Smooth muscle cell of the brain vasculature (primary cell): ENCODE results near the gene SHISA3.

Experiments used
- DNase-seq: peaks from one replicate; pipeline ENCODE4 v3.0.0-alpha.2; 2012; ENCODE audit warnings: low read depth, low spot score

SHISA3 gene

DNA sequence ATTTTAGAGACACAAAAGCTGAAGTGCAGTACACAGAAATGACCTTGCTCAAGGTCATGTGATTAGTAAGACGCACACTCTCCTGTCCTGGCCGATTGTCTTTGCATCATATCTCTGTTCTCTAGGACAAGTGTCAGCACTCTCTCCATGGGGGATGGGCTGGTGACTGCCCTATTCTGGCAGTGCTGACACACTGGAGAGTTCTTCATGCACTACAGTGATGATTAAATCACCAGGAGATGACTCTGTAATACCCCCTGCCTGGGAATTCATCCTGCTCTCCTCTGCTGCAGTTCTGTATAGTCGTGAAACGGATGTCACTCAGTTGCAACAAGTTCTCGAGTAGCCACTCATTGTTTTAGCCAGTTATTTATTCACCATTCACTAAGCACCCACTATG is 5.3 kb upstream of the SHISA3 start:
- DNase-seq, result no peak

DNA sequence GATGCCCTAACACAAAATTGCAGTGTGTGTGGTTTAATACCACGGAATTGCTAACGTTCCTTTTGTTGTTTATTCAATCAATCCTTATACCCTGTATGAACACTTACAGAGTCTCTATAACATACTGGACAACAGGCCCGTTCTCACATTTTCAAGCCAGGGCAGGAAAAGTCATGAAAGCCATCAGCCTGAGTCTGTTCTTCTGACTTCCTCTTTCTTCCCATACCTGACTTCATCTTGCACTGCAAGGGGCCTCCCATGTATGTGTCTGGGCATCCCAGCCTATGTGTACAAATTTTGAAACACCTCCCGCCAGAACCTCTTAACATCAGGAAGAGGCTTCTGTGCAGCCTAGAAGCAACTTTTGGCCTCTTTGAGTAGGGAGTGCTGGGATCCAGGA is 4.9 kb upstream of the SHISA3 start:
- no peak for DNase-seq

DNA sequence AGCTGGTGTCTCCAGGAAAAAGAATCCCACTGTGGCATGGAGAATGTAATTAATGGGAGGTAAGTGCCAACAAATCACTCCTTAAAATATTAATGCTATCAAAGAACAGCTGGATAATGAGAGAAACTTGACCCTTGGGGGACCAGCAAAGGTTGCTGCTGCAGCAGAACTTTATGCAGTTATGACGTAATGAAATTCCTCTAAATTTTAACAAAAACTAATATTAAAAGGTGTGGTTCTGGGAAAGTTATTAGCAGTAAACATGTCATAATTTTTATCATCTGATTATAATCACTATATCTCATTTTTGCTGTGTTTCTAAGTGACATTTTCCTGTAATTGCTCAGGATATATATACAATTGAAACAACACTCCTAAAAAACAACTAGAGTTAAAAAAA is 1.7 kb upstream of the SHISA3 start:
- no peak for DNase-seq

DNA sequence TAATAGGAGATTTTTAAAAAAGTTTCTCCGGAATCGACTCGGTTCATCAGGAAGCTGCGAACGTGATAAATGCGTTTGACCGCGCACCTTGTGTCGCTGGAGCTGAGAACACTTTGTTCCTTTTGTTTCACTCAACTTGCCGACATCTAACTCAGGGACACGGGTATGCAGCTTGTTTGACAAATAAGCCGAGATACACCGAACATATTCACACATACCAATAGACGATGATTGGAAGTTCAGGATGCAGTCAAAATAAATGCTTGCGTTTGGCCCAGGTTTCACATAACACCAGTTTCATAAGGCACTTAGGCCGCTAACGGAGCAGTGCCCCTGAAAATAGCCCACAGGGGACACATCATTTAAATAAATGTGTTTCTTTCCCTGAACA is 932 bp upstream of the SHISA3 start:
- no peak for DNase-seq

DNA sequence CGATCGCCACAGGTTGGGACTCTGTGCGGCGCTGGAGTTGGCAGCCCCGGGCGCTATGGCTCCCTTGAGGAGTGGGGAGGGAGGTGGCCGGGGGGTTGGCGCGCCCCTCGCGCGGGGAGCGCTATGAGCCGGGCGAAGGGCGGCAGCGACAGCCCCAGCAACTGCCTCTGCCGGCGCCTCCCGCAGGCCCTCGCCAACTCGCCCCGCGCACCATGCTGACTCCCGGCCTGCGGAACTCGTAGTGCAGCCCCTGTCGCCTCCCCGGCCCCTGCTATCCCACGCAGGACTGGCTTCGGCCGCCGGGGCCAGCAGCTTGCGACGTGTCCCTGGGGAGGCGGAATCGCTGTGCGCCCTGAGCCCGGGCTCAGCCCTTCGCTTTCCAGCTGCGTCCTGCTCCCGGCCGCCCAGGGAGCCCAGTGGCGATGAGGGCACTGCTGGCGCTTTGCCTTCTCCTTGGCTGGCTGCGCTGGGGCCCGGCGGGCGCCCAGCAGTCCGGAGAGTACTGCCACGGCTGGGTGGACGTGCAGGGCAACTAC is 415 bp downstream of the SHISA3 start:
- DNase-seq, result no peak

DNA sequence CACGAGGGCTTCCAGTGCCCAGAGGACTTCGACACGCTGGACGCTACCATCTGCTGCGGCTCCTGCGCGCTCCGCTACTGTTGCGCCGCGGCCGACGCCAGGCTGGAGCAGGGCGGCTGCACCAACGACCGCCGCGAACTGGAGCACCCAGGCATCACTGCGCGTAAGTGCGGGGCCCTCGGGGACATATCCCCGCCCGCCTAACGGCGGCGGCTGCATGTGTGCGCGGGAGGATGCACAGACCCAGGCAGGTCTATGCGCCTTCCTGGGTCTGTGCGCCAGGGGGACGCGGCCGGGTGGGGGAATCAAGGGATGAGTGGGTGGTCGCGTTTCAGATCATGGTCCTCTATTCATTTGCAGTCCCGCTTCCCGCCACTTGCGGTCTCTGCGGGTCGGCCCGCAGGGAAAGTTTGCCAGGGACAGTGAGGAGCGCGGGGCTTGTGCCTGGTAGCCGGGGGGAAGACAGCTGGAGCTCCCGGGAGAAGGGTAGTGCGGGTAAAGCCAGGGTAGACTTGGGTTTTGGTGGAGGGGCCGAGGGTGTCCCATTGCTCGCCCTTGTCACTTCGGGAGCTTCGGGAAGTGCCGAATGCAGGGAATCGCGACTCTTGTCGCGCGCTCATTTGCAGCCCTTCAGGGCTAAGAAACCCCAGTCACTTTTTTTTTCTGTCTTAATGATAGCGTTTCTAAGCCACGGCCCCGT is 1.0 kb downstream of the SHISA3 start:
- no peak for DNase-seq

DNA sequence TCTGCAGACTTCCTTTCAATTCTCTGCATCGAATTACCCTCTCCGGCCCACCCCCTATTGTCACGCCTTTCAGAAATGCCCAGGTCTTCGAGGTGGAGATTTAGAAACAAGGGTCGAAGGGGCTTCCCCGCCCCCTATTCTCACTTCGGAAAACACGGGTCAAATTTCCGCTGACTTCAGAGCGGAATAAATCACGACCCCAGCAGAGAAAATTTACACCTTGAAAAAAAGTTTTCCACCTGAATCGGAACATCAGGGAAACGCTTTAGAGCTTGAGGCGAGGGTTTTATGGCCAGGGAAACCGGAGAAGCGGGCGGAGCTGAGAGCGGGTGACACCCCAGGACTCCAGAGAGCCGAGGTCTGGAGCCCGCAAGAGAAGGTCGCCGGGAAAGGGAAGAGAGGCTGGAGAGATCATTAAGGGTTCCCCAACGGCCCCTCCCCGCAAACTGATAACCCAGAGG is 1.6 kb downstream of the SHISA3 start:
- no peak for DNase-seq

DNA sequence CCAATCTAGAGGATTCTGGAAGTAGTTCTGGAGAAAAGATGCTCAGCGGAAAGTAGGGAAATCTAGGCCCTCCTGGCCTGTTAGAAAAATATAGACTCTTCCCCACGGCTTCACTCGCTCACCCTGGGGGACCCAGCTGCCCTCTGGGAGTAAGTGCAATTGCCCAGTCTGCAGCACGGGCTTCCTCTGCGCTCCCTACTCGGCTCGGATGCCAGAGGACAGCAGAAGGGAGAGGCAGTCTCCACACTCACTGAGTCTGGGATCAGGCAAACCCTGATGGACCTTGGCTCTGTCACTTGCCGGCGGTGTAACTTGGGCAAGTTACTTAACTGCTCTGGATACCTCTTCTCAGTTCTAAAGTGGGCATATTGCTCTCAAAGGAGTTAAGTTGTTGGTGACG is 2.1 kb downstream of the SHISA3 start:
- DNase-seq, result no peak

DNA sequence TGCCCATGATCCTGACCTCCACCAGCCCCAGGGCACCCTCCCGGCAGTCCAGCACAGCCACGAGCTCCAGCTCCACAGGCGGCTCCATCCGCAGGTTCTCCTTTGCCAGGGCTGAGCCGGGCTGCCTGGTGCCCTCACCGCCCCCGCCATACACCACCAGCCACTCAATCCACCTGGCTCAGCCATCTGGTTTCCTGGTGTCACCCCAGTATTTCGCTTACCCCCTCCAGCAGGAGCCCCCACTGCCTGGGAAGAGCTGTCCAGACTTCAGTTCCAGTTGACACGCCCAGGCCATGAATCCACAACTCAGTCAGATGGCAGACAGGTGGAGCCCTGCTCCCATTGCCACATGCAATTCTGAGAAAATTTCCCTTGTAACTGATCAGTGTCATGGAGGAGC is 3.9 kb downstream of the SHISA3 start:
- no peak for DNase-seq

DNA sequence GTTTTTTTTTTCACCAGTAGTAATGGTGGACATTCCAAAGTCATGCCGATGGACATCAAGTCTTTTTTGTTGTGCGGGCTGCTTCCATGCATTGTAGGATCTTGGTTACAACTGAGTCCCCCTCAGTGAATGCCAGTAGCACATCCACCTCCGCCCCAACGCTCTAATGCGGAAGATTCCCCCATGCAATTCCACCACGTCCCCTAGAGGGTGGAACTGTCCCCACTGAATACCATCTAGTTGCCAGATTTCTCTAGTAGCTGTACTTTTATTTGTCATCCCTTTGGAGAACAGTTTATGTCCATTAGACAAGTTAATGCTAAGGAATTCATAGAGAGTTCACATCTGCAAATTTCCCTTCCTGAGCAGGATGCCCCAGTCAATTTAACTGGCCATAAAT is 6.7 kb downstream of the SHISA3 start:
- DNase-seq, result no peak

DNA sequence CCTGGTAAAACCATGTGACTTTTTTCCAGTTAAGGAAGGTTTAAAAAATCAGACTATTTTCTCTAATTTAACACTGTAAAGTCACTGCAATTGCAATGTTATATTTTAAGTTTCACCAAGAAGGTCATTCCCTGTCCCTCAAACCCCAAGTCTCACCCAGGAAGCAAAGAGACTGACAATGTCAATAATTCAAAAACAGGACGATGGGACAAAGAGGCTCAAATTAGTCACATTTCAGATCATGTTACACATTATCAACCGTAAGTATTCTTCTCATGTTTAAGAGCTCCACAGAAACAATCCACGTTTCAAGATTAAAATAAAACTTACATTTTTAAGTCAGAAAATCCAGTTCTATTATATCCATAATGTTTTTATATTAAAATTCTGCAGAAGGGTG is 13.2 kb downstream of the SHISA3 start:
- DNase-seq, result no peak

DNA sequence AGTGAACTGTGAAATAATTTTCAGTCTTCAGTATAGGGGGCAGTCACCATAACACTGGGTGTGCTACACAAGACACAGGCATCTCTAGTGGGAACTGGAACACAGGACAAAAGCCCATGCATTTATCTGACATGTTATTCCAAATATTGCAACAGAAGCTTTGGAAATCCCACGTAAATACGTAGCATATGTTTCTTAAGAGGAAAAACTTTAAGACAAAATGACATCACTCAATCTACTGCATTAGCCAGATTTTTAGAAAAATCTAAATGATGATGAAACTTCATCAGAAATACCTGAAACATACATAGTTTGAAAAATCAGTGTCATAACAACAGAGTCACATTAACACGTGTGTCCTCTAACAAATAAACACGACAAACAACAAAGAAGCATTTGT is 14.5 kb downstream of the SHISA3 start:
- DNase-seq, result no peak

DNA sequence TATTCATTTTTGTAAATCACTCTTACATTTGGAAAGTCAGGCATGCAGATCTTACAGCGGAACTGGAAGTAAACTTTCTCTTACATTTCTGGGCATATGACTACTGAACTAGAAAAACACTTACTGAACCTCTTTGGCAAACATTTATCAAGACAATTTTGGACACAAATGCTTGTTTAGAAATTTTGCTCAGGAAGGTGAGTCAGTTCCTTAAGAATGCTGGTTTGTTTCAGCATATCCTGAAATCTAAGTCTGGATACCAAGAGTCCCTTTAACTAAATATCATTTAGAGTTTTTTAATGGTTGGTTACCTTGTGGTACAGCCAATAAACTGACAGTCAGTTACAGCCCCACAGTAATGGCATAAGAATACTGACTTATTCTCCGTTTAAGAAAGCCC is 15.0 kb downstream of the SHISA3 start:
- peak; percentile 15 for DNase-seq

DNA sequence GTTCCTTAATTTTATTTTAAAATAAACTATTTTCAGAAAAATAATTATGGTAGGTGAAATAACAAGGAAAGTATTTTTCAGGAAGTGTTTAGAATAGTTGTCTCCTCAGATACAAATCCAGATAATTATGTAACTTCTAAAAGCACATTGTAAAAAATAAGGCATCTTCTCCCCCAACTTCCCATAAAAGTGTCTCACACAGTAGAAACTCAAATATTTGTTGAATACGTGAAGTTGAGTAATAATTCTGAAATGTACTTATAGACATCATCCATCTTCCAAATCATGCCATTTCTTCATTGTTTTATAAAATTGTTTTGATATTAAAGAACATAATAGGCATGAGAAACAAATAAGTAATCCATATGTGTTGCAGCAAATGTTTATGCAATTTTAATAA is 18.0 kb downstream of the SHISA3 start:
- DNase-seq, result no peak

DNA sequence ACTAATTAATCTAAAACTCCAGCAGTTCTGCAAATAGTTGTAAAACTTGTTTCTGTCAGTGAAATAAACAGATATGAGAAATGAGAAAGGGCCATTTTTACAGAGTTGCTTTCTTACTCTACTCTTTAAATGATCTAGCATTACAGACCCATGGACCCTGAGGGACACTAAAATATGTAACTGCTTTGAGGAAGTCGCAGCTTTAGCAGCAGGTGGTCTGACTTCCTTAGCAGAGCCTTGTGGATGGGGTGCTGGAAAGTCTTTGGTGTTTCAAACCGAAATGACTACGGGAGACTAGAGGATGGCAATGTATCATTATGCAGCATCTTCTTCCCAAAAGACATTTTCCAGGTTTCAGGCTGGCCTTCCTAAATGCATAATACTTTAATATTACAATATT is 18.7 kb downstream of the SHISA3 start:
- no peak for DNase-seq

DNA sequence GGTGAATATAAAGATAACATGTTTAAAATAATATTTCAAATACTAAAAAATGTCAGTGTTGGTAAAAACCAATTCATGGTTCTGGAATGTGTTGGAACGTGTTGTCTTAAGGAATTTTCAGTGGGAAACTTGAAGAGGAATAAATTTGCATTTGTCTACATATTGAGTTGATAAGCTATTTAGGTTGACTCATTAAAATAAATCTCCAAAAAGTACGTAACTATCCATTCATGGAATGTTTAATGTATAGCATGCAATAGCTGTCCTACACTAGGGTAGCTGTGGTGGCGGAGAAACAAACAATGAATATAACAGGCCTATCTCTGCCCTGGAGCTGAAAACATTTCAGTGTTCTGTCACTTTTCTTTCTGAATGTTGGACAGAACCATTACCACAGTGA is 20.3 kb downstream of the SHISA3 start:
- DNase-seq, result no peak

DNA sequence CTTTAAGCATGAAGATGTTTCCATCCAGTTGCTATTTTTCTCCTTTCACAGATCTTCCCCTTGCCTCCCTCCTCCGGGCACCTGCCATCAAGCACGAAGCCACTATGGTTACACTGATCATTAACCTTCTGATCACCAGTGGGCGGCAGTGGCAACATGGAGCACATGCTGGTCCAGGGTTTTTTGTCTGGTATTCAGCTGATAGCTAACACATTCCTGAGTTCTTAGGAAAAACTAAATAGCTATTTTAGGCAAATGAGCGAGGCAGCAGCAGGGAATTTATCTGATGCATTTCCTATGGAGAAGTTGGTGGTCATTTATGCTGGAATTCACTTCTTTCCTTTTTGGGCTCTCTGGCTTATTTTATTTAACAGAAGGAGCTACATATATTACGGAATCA is 22.9 kb downstream of the SHISA3 start:
- DNase-seq, result no peak

DNA sequence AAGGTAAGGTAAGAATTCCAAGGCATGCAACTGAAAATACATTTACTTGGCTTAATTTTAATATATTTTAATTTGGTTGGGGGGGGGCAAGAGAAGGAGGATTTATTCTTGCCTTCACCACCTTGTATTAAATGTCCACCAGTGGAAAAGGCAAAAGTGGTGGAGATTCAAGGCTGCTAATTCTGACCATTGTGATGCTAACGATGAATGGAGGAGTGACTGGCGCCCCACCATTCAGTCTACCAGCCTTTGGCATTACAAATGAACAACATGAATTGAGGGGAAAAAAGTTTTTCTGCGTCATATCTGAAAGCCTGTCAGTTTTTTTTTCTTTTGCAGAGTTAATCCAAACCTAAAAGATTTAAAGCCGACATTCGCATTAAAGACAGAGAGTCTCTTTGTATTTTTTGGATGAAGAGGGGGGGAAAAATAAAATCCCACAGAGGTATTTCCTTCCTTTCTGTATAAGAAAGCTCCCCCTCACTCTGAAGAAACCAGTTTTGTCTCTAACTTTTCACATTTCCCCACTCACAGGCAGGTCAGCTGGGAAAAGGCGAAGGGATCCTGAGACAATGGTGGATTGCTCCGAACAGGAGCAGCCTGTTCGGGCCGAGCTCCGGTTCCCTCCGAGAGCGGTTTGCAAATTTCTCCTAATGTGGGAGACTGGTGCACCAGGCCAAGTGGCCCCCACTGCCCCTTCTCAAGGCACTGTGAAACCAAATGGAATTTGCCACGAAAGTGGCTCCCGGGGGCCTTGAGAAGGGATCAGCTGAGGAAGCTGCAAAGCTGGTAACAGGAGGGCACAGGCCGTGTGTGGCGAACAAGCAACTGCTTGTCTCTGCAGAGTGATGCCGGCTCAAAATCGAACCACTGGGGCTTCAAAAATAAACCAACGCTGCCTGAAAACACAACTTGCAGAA is 28.1 kb downstream of the SHISA3 start:
- DNase-seq, result no peak

DNA sequence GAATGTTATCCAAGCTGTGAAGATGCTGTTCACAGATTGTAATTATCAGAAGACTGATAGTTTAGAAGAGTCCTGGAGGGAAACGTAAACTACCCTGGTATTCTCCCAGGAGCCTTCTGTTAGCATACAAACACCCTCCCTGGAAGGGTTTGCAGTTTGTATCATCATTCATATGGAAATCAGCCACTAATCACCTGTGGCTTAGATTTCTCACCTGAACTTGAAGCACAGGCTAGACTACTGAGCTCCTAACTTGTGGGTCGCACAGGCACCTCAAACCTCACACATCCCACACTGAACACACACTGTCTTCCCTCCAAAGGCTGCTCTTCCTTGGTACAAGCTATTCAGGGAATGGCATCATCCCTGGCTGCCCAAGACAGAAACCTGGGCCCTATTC is 30.7 kb downstream of the SHISA3 start:
- no peak for DNase-seq

DNA sequence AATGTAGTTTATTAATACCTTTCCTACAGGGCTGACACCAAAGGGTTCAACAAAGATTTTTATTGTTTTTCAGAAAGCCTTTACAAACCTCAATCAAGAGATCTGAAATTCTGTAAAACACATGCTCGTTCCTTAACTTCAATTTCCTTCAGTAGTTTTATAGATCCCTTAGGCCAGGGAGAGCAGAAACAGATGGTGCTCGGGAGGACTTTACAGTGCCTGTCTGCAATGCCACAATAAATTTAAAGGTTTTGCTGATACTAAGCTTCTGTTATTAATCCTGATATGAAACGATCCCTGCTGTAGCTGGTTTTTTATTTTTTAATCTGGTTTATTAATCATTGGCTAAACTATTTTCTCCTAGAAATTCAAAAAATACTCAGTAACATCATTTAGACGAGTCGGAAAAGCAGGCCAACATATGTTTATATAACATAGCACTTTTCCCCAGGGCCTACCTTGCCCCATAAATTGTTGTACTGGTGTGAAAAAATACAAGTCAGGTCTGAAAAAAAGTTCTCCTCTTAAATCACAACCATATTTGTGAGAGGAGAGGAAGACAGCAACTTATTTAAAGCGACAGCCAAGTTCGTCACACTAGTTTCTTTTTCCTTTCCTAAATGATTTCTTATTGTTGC is 39.8 kb downstream of the SHISA3 start:
- DNase-seq, result no peak

DNA sequence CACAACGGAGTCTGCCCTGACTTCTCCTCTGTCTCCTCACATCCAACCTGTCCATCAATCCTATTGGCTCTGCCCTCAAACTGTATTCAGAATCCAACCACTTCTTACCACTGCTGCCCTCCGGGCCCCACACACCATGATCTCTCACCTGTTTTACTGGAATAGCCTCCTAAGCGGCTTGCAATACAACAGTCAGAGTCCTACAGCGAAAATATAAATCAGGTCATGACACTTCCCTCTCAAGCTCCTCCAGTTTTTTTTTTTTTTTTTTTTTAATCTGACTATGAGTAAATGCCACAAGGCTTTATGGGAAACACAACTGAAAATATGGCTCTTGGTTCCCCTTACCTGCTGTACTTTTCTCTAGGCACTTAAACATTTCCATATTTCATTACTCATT is 42.8 kb downstream of the SHISA3 start:
- no peak for DNase-seq

DNA sequence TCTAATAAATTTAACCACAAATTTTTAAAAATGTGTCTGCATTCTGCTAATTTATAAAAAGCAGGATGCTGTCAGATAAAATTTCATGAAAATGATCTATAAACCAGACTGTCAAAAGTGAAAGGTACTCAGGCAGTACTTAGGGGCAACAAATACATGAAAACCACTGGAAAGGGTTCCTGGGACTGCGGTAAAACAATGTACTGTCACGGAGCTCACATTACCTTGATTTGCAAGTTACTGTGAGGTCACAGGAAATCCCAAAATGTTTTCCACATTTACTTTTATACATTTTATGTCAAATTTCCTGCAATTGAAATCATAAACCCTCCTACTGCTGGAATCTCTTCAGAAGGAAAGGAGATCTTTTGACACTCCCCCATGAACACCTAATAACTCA is 45.3 kb downstream of the SHISA3 start:
- DNase-seq, result no peak
